NT2/D1 (cell line): ENCODE results near the gene ATIC.

Experiments used
- DNase-seq: peaks from one replicate; pipeline ENCODE4 v3.0.0-alpha.2; 2011; ENCODE audit warnings: low read depth, low spot score
- H3K27me3 ChIP-seq: 2 replicates; pipeline ENCODE4 v1.6.0; 2011; ENCODE audit warnings: mild to moderate bottlenecking; ENCODE audit not compliant: insufficient read length, insufficient read depth
- H3K36me3 ChIP-seq: 2 replicates; pipeline ENCODE4 v1.6.1; 2011; ENCODE audit warnings: mild to moderate bottlenecking, low read length, mixed read lengths; ENCODE audit not compliant: insufficient read depth, insufficient read length
- H3K4me1 ChIP-seq: 2 replicates; pipeline ENCODE4 v1.5.1; 2011; ENCODE audit not compliant: insufficient read depth, insufficient read length
- H3K4me3 ChIP-seq: 2 replicates; pipeline ENCODE4 v1.5.1; 2011; ENCODE audit warnings: low read depth; ENCODE audit not compliant: insufficient read length
- H3K9ac ChIP-seq: 2 replicates; pipeline ENCODE4 v1.6.0; 2011; ENCODE audit warnings: low read depth; ENCODE audit not compliant: insufficient read length
- H3K9me3 ChIP-seq: 2 replicates; pipeline ENCODE4 v1.5.1; 2011; ENCODE audit warnings: mild to moderate bottlenecking, low read length; ENCODE audit not compliant: insufficient read depth
- SUZ12 ChIP-seq: IDR thresholded peaks from 2 replicates; pipeline ENCODE4 v1.6.1; 2011; ENCODE audit not compliant: insufficient read length, insufficient read depth; ENCODE audit errors: extremely low read depth
- YY1 ChIP-seq: IDR thresholded peaks from 2 replicates; pipeline ENCODE4 v1.6.1; 2011; ENCODE audit not compliant: insufficient read length, insufficient read depth
- ZNF274 ChIP-seq: IDR thresholded peaks from 2 replicates; pipeline ENCODE4 v1.6.1; 2011; ENCODE audit warnings: mild to moderate bottlenecking, low read depth, low read length

The ATIC gene

GRCh38 chr2:215394102-215394805, 82.4 kb downstream of the ATIC start:
- no peaks in the 10 kb centered on the region for H3K27me3 ChIP-seq
- TF ChIP-seq SUZ12 (no peak), YY1 (no peak), ZNF274 (no peak)
- no peak for DNase-seq
- no peaks in the 10 kb centered on the region for H3K4me1 ChIP-seq
- no peak overlapping the region for H3K9ac ChIP-seq
- peaks cover 97% of the 10 kb centered on the region for H3K36me3 ChIP-seq
- peaks cover 4% of the 10 kb centered on the region; the same call in 1 of the 2 replicates for H3K9me3 ChIP-seq
- H3K4me3 ChIP-seq: no peak overlapping the region

GRCh38 chr2:215395687-215396460, 84.0 kb downstream of the ATIC start:
- H3K4me3 ChIP-seq: no peak overlapping the region
- no peaks in the 10 kb centered on the region for H3K4me1 ChIP-seq
- H3K27me3 ChIP-seq: no peaks in the 10 kb centered on the region
- TF ChIP-seq SUZ12 (no peak), YY1 (no peak), ZNF274 (no peak)
- DNase-seq: no peak
- peaks cover 88% of the 10 kb centered on the region for H3K36me3 ChIP-seq
- H3K9me3 ChIP-seq: peaks cover 4% of the 10 kb centered on the region; the same call in 1 of the 2 replicates
- H3K9ac ChIP-seq: no peak overlapping the region

- TF ChIP-seq ZNF274: no peak
- TF ChIP-seq YY1: no peak
- TF ChIP-seq SUZ12: no peak
- Histone ChIP-seq H3K4me3 (no peak overlapping the region), H3K4me1 (no peaks in the 10 kb centered on the region), H3K36me3 (peaks cover 85% of the 10 kb centered on the region), H3K9me3 (no peaks in the 10 kb centered on the region), H3K9ac (no peak overlapping the region), H3K27me3 (no peaks in the 10 kb centered on the region)
- no peak for DNase-seq
Observed at GRCh38 chr2:215396595-215397313, 84.9 kb downstream of the ATIC start.

- DNase-seq: no peak
- TF ChIP-seq ZNF274 (no peak), YY1 (no peak), SUZ12 (no peak)
- Histone ChIP-seq H3K9me3 (no peaks in the 10 kb centered on the region), H3K9ac (no peak overlapping the region), H3K4me1 (no peaks in the 10 kb centered on the region), H3K36me3 (peaks cover 84% of the 10 kb centered on the region), H3K27me3 (no peaks in the 10 kb centered on the region), H3K4me3 (no peak overlapping the region)
Observed at GRCh38 chr2:215397632-215398341, 85.9 kb downstream of the ATIC start.

DNA sequence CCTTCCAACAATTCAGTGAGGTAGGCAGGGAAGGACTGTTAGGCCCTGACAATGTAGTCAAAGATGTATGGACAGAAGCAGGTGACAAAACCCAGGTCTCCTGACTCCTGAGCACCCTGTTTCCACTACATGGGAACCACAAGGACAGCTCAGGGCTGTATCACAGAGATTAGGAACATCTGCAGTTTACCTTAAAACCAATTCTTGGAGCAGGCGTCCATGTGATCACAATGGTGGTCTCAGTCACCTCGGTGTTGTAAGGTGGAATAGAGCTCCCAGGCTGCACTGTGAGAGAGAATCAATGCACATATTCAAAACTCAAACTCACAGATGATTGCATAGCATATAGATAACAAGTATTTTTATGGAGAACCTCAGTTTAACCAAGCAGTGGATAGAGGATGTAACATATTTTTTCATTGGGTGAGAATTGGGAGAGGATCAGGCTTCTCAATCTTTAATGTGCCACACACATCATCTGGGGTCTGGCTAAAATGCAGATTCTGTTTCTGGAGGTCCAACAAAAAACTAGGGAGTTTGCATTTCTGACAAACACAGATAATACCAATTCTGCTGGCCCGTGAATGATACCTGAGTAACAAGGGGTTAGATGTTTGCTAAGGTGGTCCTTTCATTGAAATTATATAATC, 87.3 kb downstream of the ATIC start:
- Histone ChIP-seq H3K9ac (no peak overlapping the region), H3K4me3 (no peak overlapping the region), H3K27me3 (no peaks in the 10 kb centered on the region), H3K36me3 (peaks cover 84% of the 10 kb centered on the region), H3K9me3 (no peaks in the 10 kb centered on the region), H3K4me1 (no peaks in the 10 kb centered on the region)
- no peak for TF ChIP-seq ZNF274
- no peak for TF ChIP-seq SUZ12
- no peak for TF ChIP-seq YY1
- no peak for DNase-seq
